GM12873 (cell line): ENCODE results near the gene SOHLH2.

Experiments used
- TF ChIP-seq, protein P1 (sequence below): IDR thresholded peaks from 2 replicates; pipeline ENCODE4 v1.5.1; 2012; ENCODE audit warnings: low read depth, mild to moderate bottlenecking, moderate library complexity, low read length, control low read depth; ENCODE audit not compliant: insufficient read depth; ENCODE audit errors: missing control alignments

Gene SOHLH2

DNA sequence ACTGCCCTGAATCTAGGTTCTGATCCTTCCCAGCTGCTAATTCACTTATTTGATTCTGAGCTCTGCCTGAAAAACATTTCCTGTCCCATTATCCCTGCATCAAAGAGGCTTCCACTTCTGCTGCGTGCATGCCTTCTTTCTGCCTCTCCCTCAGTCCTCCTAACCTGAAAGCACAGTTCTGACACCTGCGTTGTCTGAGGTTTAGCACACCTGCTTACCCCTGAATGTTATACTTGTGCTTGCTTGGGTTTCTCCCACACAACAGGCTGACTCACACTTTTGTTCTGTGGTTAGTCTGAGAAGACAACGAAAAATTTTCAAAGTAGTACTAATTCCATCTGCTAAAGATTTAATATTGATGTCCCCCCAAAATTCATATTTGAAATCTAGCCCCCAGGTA lies 3.1 kb upstream of the SOHLH2 start:
- TF ChIP-seq, protein P1, sequence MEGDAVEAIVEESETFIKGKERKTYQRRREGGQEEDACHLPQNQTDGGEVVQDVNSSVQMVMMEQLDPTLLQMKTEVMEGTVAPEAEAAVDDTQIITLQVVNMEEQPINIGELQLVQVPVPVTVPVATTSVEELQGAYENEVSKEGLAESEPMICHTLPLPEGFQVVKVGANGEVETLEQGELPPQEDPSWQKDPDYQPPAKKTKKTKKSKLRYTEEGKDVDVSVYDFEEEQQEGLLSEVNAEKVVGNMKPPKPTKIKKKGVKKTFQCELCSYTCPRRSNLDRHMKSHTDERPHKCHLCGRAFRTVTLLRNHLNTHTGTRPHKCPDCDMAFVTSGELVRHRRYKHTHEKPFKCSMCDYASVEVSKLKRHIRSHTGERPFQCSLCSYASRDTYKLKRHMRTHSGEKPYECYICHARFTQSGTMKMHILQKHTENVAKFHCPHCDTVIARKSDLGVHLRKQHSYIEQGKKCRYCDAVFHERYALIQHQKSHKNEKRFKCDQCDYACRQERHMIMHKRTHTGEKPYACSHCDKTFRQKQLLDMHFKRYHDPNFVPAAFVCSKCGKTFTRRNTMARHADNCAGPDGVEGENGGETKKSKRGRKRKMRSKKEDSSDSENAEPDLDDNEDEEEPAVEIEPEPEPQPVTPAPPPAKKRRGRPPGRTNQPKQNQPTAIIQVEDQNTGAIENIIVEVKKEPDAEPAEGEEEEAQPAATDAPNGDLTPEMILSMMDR = no peak

DNA sequence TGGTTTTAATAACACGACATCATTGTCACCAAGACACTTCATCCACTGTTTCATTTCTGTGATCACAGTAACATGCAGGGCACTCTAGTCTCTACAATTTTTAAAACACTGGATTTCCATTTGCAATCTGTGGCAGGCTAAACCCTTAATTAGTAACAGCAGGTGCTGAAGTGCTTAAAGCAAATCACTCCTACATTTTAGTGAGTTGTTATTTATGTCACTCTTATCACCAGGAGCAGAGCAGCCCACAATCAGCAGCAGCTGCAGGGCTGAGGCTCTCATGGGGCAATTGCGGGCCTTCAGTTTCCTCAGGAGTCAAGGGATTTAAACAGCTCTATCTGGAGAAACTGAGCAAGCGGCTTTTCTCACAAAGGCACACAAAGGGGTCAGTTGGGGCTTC lies 1.6 kb downstream of the SOHLH2 start:
- TF ChIP-seq, protein P1 = no peak

DNA sequence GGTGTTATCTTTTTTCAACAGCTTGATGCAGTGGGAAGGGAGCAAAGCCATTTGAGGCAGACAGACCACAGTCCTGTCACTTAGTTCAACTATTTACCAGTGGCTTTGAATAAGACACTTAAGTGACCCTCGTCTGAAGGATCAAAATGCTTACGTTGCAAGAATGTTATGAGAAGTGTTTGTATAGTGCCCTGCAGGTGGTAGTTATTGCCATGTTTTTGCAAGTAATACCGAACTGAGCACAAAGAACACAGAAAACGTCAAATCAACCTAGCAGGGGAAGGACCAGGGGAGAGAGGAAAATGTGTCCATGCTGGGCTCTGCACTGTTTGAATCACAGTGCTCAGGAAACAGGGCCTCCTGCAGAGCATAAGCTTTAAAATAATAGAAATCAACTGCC lies 2.8 kb downstream of the SOHLH2 start:
- TF ChIP-seq, protein P1 = no peak

DNA sequence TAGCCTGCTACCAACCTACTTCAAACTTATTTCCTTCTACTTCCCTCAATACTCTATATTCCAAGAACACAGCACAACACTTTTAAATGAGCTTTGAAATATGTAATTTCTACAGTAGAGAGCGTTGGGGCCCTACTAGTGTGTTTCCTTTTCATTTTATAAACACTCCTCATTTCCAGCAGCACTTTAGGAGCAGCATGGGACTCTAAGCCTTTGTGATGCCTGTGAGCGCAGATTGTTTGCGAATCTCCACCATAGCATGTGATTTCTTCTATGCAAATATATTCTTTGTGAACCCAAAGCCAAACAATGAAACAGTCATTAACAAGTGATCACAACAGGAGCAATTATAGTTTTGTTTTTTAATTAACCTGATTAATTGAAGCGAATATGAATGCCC lies 3.6 kb downstream of the SOHLH2 start:
- TF ChIP-seq, protein P1 = no peak

DNA sequence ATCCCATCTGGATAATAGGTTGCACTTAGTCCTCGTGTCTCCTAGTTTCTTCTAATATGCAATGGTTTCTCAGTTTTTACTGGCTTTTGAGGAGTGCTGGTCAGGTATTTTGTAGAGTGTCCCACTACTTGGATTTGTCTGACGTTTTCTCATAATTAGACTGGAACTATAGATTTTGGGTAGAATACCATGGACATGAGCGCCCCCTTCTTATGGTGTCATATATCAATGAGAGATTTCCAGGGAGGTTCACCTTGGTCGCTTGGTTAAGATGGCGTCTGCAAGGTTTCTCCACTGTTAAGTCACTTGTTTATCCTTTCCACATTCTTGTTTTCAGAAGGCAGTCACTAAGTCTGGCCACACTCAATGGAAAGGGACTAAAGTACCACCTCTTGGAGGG lies 6.7 kb downstream of the SOHLH2 start:
- TF ChIP-seq, protein P1 = no peak

DNA sequence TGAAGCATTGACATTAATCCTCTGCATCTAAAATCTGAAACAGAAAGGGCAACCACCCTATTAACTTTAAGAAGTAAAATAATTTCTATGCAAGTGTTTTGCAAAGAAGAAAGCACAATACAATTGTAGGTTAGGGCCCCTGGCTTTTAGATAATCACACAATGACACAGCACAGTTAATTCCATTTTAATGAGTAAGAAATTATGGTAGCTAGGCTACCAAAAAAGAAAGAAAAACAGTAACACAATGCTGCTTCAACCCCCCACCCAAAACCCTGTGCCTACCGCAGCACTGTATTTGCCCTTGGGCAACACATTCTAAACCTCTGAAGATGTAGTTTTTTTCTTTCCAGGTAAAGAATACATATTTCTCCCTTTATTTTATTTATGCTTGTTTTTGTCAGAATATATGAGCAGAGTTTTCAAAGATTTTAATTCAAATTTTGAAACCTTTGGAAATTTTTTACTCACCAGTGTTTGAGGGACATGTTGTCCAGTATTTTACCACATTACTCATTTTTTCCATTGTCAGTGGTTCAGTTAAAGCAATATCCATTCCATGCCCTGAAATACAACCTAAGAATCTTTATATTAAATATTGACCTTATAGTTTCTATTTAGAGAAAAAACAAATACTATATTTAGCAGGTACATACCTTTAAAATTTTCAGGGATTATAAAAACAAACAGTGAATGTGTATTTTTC lies 21.1 kb downstream of the SOHLH2 start:
- TF ChIP-seq, protein P1 = no peak

DNA sequence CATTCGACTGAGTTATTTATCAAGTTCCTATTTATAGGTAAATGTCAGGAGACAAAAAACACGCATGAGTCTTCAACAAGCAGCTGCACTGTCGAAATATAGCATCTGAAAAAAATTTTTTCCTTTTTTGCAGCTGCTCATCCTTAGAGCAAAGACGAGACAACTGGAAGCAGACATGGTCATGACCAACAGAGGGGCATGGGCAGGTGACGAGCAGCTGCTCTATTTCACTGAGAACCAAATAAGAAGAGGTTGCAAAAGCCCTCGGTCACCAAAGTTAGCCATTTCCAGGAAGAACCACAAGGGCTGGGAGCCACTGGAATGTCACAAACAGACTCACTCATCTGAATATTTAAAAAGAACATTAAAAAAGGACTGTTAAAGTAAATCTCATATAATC lies 22.2 kb downstream of the SOHLH2 start:
- TF ChIP-seq, protein P1 = no peak
